ENCODE measurements around the gene TEX19.

Gene TEX19

GRCh38 chr17:82329683-82330321 is 29.2 kb upstream of the TEX19 start:
- peak overlapping the region in 1 of 2 experiments; percentile 68 for H3K4me3 ChIP-seq (ENCODE audit: insufficient read depth in 1 of 2, low read depth in 1 of 2, low read length in 2 of 2)
- H3K4me2 ChIP-seq (ENCODE audit: low read length, poor library complexity, severe bottlenecking), result peak overlapping the region; percentile 42
- H2BK5ac ChIP-seq (ENCODE audit: low read depth, low read length, poor library complexity, severe bottlenecking), result no peak overlapping the region
- no peak overlapping the region for H2AFZ ChIP-seq (ENCODE audit: low read depth, low read length)
- H3K27me3 ChIP-seq (ENCODE audit: control insufficient read depth in 1 of 2, insufficient read depth in 1 of 2, low read length in 2 of 2), result no peaks in the 10 kb centered on the region
- peak overlapping the region in 1 of 2 experiments; percentile 6 for H2BK12ac ChIP-seq (ENCODE audit: low read length in 2 of 2)
- no peak overlapping the region for H3K14ac ChIP-seq (ENCODE audit: low read length in 2 of 2)
- H3K9me3 ChIP-seq (ENCODE audit: control insufficient read depth, low read length), result no peaks in the 10 kb centered on the region
- H4K91ac ChIP-seq (ENCODE audit: low read length), result no peak overlapping the region
- H4K8ac ChIP-seq (ENCODE audit: low read length), result no peak overlapping the region
- no peak overlapping the region for H2BK15ac ChIP-seq (ENCODE audit: low read depth, poor library complexity, severe bottlenecking)
- H2BK120ac ChIP-seq (ENCODE audit: low read depth, low read length), result no peak overlapping the region
- H3K27ac ChIP-seq (ENCODE audit: low read length, poor library complexity, severe bottlenecking), result no peak overlapping the region
- H3K9ac ChIP-seq (ENCODE audit: low read length), result peak overlapping the region; percentile 51
- peaks cover 0 to 23% of the 10 kb centered on the region in 2 experiments for H3K36me3 ChIP-seq (ENCODE audit: control insufficient read depth in 1 of 2, insufficient read depth in 2 of 2, low read depth in 1 of 2, low read length in 2 of 2)
- H3K79me1 ChIP-seq (replicated peaks; ENCODE audit: low read length, poor library complexity, severe bottlenecking), result no peaks in the 10 kb centered on the region
- H3K18ac ChIP-seq (ENCODE audit: low read depth in 1 of 2, low read length in 2 of 2), result no peak overlapping the region
- 92% methylated on average over 19 of the region's 19 CpGs for WGBS
- no peak overlapping the region for H2AK5ac ChIP-seq (ENCODE audit: low read length, severe bottlenecking)
- H3K4ac ChIP-seq (ENCODE audit: low read depth in 1 of 2, low read length in 2 of 2), result no peak overlapping the region
- no peak for DNase-seq
- no peak overlapping the region for H3K23ac ChIP-seq (ENCODE audit: low read length in 2 of 2)
- H3K4me1 ChIP-seq (ENCODE audit: control insufficient read depth, insufficient read depth, low read depth, low read length), result peaks cover 62% of the 10 kb centered on the region

- WGBS, result 70% methylated on average over 21 of the region's 28 CpGs
- Histone ChIP-seq H3K36me3 (ENCODE audit: control insufficient read depth in 1 of 2, insufficient read depth in 2 of 2, low read depth in 1 of 2, low read length in 2 of 2) (peaks cover 0 to 15% of the 10 kb centered on the region in 2 experiments), H3K23ac (ENCODE audit: low read length in 2 of 2) (no peak overlapping the region)
Observed at GRCh38 chr17:82330322-82331239, 28.5 kb upstream of the TEX19 start.

GRCh38 chr17:82331345-82331939 is 27.6 kb upstream of the TEX19 start:
- Histone ChIP-seq H3K4me2 (ENCODE audit: low read length, poor library complexity, severe bottlenecking) (no peak overlapping the region), H3K27me3 (ENCODE audit: control insufficient read depth in 1 of 2, insufficient read depth in 1 of 2, low read length in 2 of 2) (no peaks in the 10 kb centered on the region), H2AK5ac (ENCODE audit: low read length, severe bottlenecking) (no peak overlapping the region), H2BK12ac (ENCODE audit: low read length in 2 of 2) (no peak overlapping the region), H3K36me3 (ENCODE audit: control insufficient read depth in 1 of 2, insufficient read depth in 2 of 2, low read depth in 1 of 2, low read length in 2 of 2) (peaks cover 0 to 9% of the 10 kb centered on the region in 2 experiments), H3K9me3 (ENCODE audit: control insufficient read depth, low read length) (no peaks in the 10 kb centered on the region), H2BK15ac (ENCODE audit: low read depth, poor library complexity, severe bottlenecking) (no peak overlapping the region), H3K18ac (ENCODE audit: low read depth in 1 of 2, low read length in 2 of 2) (no peak overlapping the region), H2BK120ac (ENCODE audit: low read depth, low read length) (no peak overlapping the region), H3K27ac (ENCODE audit: low read length, poor library complexity, severe bottlenecking) (no peak overlapping the region), H3K23ac (ENCODE audit: low read length in 2 of 2) (no peak overlapping the region), H3K4me3 (ENCODE audit: insufficient read depth in 1 of 2, low read depth in 1 of 2, low read length in 2 of 2) (peak overlapping the region in 1 of 2 experiments; percentile 68), H2AFZ (ENCODE audit: low read depth, low read length) (no peak overlapping the region), H3K4ac (ENCODE audit: low read depth in 1 of 2, low read length in 2 of 2) (no peak overlapping the region), H2BK5ac (ENCODE audit: low read depth, low read length, poor library complexity, severe bottlenecking) (no peak overlapping the region), H4K91ac (ENCODE audit: low read length) (no peak overlapping the region), H3K4me1 (ENCODE audit: control insufficient read depth, insufficient read depth, low read depth, low read length) (peaks cover 64% of the 10 kb centered on the region), H4K8ac (ENCODE audit: low read length) (no peak overlapping the region), H3K79me1 (replicated peaks; ENCODE audit: low read length, poor library complexity, severe bottlenecking) (no peaks in the 10 kb centered on the region), H3K9ac (ENCODE audit: low read length) (no peak overlapping the region), H3K14ac (ENCODE audit: low read length in 2 of 2) (no peak overlapping the region)
- DNase-seq, result no peak
- WGBS, result 93% methylated on average over 25 of the region's 25 CpGs

More at GRCh38 chr17:82330322-82331239, 28.5 kb upstream of the TEX19 start:
- Histone ChIP-seq H3K27ac (ENCODE audit: low read length, poor library complexity, severe bottlenecking) (no peak overlapping the region), H3K14ac (ENCODE audit: low read length in 2 of 2) (peak overlapping the region in 1 of 2 experiments; percentile 41), H2AK5ac (ENCODE audit: low read length, severe bottlenecking) (no peak overlapping the region), H2AFZ (ENCODE audit: low read depth, low read length) (no peak overlapping the region), H4K91ac (ENCODE audit: low read length) (no peak overlapping the region), H3K4me1 (ENCODE audit: control insufficient read depth, insufficient read depth, low read depth, low read length) (peaks cover 64% of the 10 kb centered on the region), H3K4me2 (ENCODE audit: low read length, poor library complexity, severe bottlenecking) (peak overlapping the region; percentile 42), H3K27me3 (ENCODE audit: control insufficient read depth in 1 of 2, insufficient read depth in 1 of 2, low read length in 2 of 2) (no peaks in the 10 kb centered on the region), H2BK5ac (ENCODE audit: low read depth, low read length, poor library complexity, severe bottlenecking) (no peak overlapping the region), H3K4me3 (ENCODE audit: insufficient read depth in 1 of 2, low read depth in 1 of 2, low read length in 2 of 2) (peak overlapping the region in 1 of 2 experiments; percentile 68), H3K18ac (ENCODE audit: low read depth in 1 of 2, low read length in 2 of 2) (no peak overlapping the region), H3K9me3 (ENCODE audit: control insufficient read depth, low read length) (no peaks in the 10 kb centered on the region), H3K9ac (ENCODE audit: low read length) (peak overlapping the region; percentile 51), H2BK120ac (ENCODE audit: low read depth, low read length) (no peak overlapping the region), H4K8ac (ENCODE audit: low read length) (no peak overlapping the region), H3K4ac (ENCODE audit: low read depth in 1 of 2, low read length in 2 of 2) (no peak overlapping the region), H2BK12ac (ENCODE audit: low read length in 2 of 2) (no peak overlapping the region), H3K79me1 (replicated peaks; ENCODE audit: low read length, poor library complexity, severe bottlenecking) (no peaks in the 10 kb centered on the region), H2BK15ac (ENCODE audit: low read depth, poor library complexity, severe bottlenecking) (no peak overlapping the region)
- peak; percentile 49 for DNase-seq
